ENCODE results near the gene PEF1.

Gene PEF1

GRCh38 chr1:31632649-31633048, 12.0 kb downstream of the PEF1 start:
- no peaks in the 10 kb centered on the region for H3K9me3 Mint-ChIP-seq
- peaks cover 21% of the 10 kb centered on the region for H3K4me1 Mint-ChIP-seq
- no peak for ATAC-seq
- H3K36me3 Mint-ChIP-seq = peaks cover 69% of the 10 kb centered on the region
- DNase-seq (ENCODE audit: low spot score in 2 of 2) = no peak
- H3K27ac Mint-ChIP-seq = no peak overlapping the region
- no peak overlapping the region for H3K4me3 Mint-ChIP-seq

DNA sequence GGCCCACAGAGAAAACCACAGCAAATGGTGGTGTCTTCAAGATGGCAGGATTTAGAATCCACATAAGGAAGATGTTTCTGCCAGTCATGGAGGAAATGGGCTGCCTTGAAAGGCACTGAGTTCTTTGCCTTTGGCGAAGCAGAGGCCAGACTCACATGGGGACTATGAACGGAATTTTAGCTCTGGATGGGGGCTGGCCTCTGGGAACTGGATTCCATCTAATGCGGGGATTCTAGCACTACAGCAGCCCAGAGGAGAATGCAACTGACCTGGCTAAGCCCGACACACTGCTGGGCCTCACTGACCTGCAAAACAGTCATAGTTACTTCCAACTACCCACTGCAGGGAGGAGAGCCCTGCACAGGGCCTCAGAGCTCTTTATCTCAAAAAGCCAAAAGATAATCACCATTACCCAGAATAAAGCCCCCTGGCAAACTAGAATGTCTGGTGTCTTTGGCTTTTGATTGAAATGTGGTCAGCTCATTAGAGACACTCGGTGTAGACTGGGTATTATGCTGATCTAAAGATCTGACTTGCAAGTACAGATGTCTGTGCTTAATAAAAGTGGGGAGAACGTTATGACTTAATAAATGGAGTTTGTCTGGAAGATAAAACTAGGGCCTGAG, 15.6 kb downstream of the PEF1 start:
- Mint-ChIP-seq H3K4me1 (peaks cover 11% of the 10 kb centered on the region), H3K36me3 (peaks cover 65% of the 10 kb centered on the region), H3K27ac (peak overlapping the region; percentile 73), H3K4me3 (no peak overlapping the region), H3K9me3 (no peaks in the 10 kb centered on the region)
- no peak for DNase-seq (ENCODE audit: low spot score in 2 of 2)
- no peak for ATAC-seq

- no peak overlapping the region for H3K4me3 Mint-ChIP-seq
- peaks cover 55% of the 10 kb centered on the region for H3K36me3 Mint-ChIP-seq
- H3K4me1 Mint-ChIP-seq = peaks cover 13% of the 10 kb centered on the region
- no peak for ATAC-seq
- no peaks in the 10 kb centered on the region for H3K9me3 Mint-ChIP-seq
- DNase-seq (ENCODE audit: low spot score in 2 of 2) = no peak
- H3K27ac Mint-ChIP-seq = peak overlapping the region; percentile 73
Observed at GRCh38 chr1:31627930-31628559, 16.6 kb downstream of the PEF1 start.

GRCh38 chr1:31627301-31627929, 17.3 kb downstream of the PEF1 start:
- H3K4me3 Mint-ChIP-seq = no peak overlapping the region
- H3K4me1 Mint-ChIP-seq = peaks cover 13% of the 10 kb centered on the region
- H3K27ac Mint-ChIP-seq = peak overlapping the region; percentile 73
- H3K9me3 Mint-ChIP-seq = no peaks in the 10 kb centered on the region
- ATAC-seq (no peak), DNase-seq (ENCODE audit: low spot score in 2 of 2) (no peak)
- H3K36me3 Mint-ChIP-seq = peaks cover 52% of the 10 kb centered on the region

DNA sequence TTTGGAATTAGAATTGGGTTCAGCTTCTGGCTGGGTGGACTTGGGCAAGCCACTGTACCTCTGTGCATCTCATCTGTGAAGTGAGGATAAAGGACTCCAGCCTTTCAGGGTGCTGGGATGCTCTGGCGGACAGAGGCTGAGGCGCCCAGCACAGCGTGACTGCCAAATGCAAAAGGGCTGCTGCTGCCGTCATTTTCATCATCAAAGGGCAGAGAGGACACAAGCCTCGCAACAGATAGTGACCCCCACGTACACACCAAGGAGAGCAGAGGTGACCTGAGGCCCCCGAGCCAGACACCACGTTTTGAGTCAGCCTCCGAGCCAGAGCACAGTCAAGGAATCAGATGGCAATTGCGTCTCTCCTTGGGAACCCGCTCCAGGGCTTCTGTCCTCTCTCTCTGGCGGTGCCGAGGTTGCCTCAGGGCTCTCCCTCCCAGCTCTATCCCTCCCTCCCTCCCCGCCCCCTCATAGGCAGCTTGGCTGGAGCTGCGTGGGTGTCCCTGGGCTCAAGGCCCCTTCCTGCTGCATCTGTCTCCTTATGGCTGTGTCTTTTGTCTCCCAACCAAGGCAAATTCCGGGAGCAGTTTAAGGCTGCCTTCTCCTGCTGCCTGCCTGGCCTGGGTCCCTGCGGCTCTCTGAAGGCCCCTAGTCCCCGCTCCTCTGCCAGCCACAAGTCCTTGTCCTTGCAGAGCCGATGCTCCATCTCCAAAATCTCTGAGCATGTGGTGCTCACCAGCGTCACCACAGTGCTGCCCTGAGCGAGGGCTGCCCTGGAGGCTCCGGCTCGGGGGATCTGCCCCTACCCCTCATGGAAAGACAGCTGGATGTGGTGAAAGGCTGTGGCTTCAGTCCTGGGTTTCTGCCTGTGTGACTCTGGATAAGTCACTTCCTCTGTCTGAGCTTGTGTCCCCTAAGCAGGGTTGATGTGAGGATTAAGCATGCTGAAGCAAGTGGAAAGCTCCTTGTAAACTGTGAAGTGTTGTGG, 18.2 kb downstream of the PEF1 start:
- peak overlapping the region; percentile 73 for H3K27ac Mint-ChIP-seq
- DNase-seq (ENCODE audit: low spot score in 2 of 2) (no peak), ATAC-seq (no peak)
- peaks cover 43% of the 10 kb centered on the region for H3K36me3 Mint-ChIP-seq
- no peak overlapping the region for H3K4me3 Mint-ChIP-seq
- H3K4me1 Mint-ChIP-seq = peaks cover 13% of the 10 kb centered on the region
- H3K9me3 Mint-ChIP-seq = no peaks in the 10 kb centered on the region

- peaks cover 13% of the 10 kb centered on the region for H3K4me1 Mint-ChIP-seq
- no peak overlapping the region for H3K27ac Mint-ChIP-seq
- ATAC-seq (peak; percentile 16), DNase-seq (ENCODE audit: low spot score in 2 of 2) (no peak)
- no peaks in the 10 kb centered on the region for H3K9me3 Mint-ChIP-seq
- H3K36me3 Mint-ChIP-seq = peaks cover 35% of the 10 kb centered on the region
- no peak overlapping the region for H3K4me3 Mint-ChIP-seq
Observed at GRCh38 chr1:31625561-31626222, 19.0 kb downstream of the PEF1 start.

DNA sequence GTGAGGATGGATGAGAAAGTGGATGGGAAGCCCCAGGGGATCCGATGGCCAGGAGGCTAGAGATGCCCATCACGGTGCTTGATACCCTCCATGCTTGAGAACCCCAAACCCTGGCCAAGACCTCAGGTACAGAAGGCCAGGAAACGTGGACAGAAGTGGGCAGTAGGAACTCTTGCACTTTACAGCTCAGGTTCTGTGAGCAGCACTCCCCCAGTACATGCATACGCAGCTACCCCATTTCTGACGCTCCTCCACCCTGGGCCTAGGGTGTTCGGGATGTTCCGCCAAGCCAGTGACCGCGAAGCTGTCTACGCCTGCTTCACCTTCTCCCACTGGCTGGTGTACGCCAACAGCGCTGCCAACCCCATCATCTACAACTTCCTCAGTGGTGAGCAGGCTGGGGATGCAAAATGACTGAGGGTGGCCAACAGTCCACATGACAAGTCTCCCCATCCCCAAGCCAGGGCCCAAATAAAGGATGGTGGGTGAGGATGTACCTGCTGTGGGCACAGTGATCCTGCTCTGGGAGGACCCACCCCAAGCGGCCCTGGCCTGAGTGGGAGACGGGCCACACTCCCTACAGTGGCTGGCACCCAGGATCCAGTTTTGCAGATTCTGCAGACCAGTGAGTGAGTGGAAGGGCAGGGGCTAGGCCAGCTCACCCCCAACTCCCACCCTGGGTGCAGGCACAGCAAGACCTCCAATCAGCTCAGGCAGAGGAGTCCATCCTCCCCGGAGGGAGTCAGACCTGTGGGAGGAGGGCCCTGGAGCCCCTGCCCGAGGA, 19.8 kb downstream of the PEF1 start:
- H3K36me3 Mint-ChIP-seq = peaks cover 27% of the 10 kb centered on the region
- no peak for DNase-seq (ENCODE audit: low spot score in 2 of 2)
- ATAC-seq = no peak
- H3K27ac Mint-ChIP-seq = no peak overlapping the region
- no peaks in the 10 kb centered on the region for H3K9me3 Mint-ChIP-seq
- no peak overlapping the region for H3K4me3 Mint-ChIP-seq
- peaks cover 13% of the 10 kb centered on the region for H3K4me1 Mint-ChIP-seq

- Mint-ChIP-seq H3K4me3 (no peak overlapping the region), H3K9me3 (no peaks in the 10 kb centered on the region), H3K27ac (peak overlapping the region; percentile 30), H3K36me3 (peaks cover 21% of the 10 kb centered on the region), H3K4me1 (peaks cover 13% of the 10 kb centered on the region)
- no peak for ATAC-seq
- DNase-seq (ENCODE audit: low spot score in 2 of 2) = no peak
Observed at GRCh38 chr1:31624309-31624708, 20.4 kb downstream of the PEF1 start.

- DNase-seq (ENCODE audit: low spot score in 2 of 2) (no peak), ATAC-seq (no peak)
- H3K4me1 Mint-ChIP-seq = peaks cover 13% of the 10 kb centered on the region
- H3K9me3 Mint-ChIP-seq = no peaks in the 10 kb centered on the region
- H3K36me3 Mint-ChIP-seq = peaks cover 12% of the 10 kb centered on the region
- H3K4me3 Mint-ChIP-seq = no peak overlapping the region
- H3K27ac Mint-ChIP-seq = no peak overlapping the region
Observed at GRCh38 chr1:31623365-31623764, 21.3 kb downstream of the PEF1 start.

DNA sequence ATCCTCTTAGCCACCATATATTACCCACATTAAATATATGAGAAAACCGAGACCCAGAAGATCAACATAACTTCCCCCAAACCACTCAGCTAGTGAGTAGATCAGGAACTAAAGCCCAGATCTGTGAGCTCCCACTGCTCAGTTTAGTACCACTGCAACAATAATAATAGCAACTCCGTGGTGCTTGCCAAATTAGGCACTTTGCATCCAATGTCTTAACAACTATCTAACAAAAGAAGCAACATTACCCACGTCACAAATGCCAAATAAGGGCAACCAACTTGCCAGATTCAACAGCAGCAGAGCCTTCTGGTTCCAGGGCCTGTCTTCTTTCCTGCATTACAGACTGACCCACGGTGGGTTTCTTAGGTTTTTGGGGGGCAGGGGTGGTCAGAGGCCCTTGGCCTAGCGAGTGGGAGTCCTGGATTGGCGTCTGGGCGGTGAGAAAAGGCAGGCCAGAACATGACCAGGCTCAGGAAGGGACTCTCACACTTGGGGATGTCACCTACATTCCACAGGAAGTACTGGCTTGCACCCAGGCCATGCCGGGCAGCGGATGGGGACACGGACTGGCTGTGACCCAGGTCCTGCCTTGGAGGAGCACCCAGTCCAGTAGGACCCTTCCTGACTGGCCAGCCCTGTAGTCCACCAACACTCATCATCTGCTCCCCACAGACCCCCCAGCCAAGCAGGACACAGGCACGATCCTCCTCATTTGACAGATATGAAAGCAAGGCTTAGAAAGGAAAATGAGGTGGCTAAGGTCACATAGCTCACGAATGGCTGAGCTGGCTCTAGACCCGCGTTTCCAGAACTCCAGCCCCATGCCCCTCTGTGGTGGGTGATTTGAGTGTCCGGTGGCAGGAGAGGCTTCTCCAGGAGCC, 22.6 kb downstream of the PEF1 start:
- peaks cover 17% of the 10 kb centered on the region for H3K4me1 Mint-ChIP-seq
- DNase-seq (ENCODE audit: low spot score in 2 of 2) (no peak), ATAC-seq (no peak)
- H3K9me3 Mint-ChIP-seq = no peaks in the 10 kb centered on the region
- peaks cover 7% of the 10 kb centered on the region for H3K36me3 Mint-ChIP-seq
- peak overlapping the region; percentile 34 for H3K27ac Mint-ChIP-seq
- no peak overlapping the region for H3K4me3 Mint-ChIP-seq

GRCh38 chr1:31621498-31621820, 23.2 kb downstream of the PEF1 start:
- H3K27ac Mint-ChIP-seq = peak overlapping the region; percentile 34
- ATAC-seq (no peak), DNase-seq (ENCODE audit: low spot score in 2 of 2) (no peak)
- no peaks in the 10 kb centered on the region for H3K9me3 Mint-ChIP-seq
- H3K4me3 Mint-ChIP-seq = no peak overlapping the region
- H3K4me1 Mint-ChIP-seq = peaks cover 19% of the 10 kb centered on the region
- peaks cover under 1% of the 10 kb centered on the region for H3K36me3 Mint-ChIP-seq

DNA sequence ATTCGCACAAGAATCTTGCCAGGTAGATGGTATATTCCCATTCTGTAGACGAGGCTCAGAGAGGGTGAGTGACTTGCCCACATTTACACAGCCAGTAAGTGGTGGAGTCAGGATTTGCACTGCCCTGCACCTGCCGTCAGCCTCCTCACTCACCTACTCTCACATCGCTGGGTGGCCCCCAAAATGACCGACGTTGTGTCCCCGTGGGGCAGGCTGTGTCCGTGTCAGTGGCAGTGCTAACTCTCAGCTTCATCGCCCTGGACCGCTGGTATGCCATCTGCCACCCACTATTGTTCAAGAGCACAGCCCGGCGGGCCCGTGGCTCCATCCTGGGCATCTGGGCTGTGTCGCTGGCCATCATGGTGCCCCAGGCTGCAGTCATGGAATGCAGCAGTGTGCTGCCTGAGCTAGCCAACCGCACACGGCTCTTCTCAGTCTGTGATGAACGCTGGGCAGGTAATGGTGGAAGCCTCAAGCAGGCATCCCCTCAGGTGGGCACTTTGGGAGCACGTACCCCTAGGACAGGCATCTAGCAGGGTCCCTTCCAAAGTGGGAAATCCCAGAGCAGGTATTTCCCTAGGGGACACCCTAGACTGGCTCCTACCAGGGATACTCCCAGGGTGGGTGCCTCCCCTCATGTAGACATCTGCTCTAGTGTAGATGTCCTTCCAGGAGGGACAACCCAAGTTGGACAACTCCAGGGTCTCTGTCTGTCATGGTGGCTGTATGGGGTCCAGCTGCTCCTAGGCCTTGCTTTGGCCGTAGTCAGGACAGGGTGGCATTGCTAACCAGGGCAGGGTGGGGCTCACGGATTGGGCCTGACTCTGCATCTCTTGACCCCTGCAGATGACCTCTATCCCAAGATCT, 23.8 kb downstream of the PEF1 start:
- H3K9me3 Mint-ChIP-seq = no peaks in the 10 kb centered on the region
- no peak overlapping the region for H3K4me3 Mint-ChIP-seq
- no peaks in the 10 kb centered on the region for H3K36me3 Mint-ChIP-seq
- H3K27ac Mint-ChIP-seq = no peak overlapping the region
- ATAC-seq = no peak
- H3K4me1 Mint-ChIP-seq = peaks cover 19% of the 10 kb centered on the region
- no peak for DNase-seq (ENCODE audit: low spot score in 2 of 2)
